Small intestine (tissue), 7 donors: ENCODE measurements around the gene TBC1D14. TPM values are rescaled to one million over a fixed set of nuclear protein-coding genes. Genes with fewer than 3 reads are reported as not detected.

Experiments used
- DNase-seq, 2 donors: peaks; one replicate each; pipeline versions ENCODE4 v3.0.0 to v3.0.0-alpha.2; 2013
- FAIRE-seq: peaks from 2 replicates; lab custom pipeline; 2012; peaks lifted over from hg19 to GRCh38; lab: Jason Lieb, UNC
- H3K27ac ChIP-seq, 3 donors: one replicate each; pipeline ENCODE4 v1.5.1; 2013; ENCODE audit warnings: low read length in 2 of 3, mild to moderate bottlenecking in 2 of 3, control low read depth in 1 of 3, inconsistent platforms in 1 of 3, low read depth in 1 of 3, moderate library complexity in 1 of 3
- H3K27me3 ChIP-seq, 3 donors: one replicate each; pipeline ENCODE4 v1.6.1; 2013; ENCODE audit warnings: low read length in 3 of 3, inconsistent platforms in 1 of 3; ENCODE audit not compliant: control insufficient read depth in 3 of 3, insufficient read depth in 3 of 3
- H3K36me3 ChIP-seq, 3 donors: one replicate each; pipeline ENCODE4 v1.6.1; 2013; ENCODE audit warnings: low read length in 3 of 3, inconsistent platforms in 1 of 3, low read depth in 1 of 3, mild to moderate bottlenecking in 1 of 3, moderate library complexity in 1 of 3; ENCODE audit not compliant: control insufficient read depth in 3 of 3, insufficient read depth in 2 of 3
- H3K4me1 ChIP-seq, 3 donors: one replicate each; pipeline ENCODE4 v1.6.1; 2013; ENCODE audit warnings: low read length in 2 of 3, inconsistent platforms in 1 of 3, low read depth in 1 of 3, mild to moderate bottlenecking in 1 of 3, moderate library complexity in 1 of 3; ENCODE audit not compliant: control insufficient read depth in 3 of 3, insufficient read depth in 2 of 3
- H3K4me3 ChIP-seq, 3 donors: one replicate each; pipeline ENCODE4 v1.5.1; 2013; ENCODE audit warnings: low read length in 3 of 3, control low read depth in 1 of 3, inconsistent platforms in 1 of 3, low read depth in 1 of 3, mild to moderate bottlenecking in 1 of 3, moderate library complexity in 1 of 3
- H3K9me3 ChIP-seq, 2 donors: one replicate each; pipeline ENCODE4 v1.6.1; 2013; ENCODE audit warnings: low read depth in 1 of 2, low read length in 1 of 2; ENCODE audit not compliant: control insufficient read depth in 2 of 2, insufficient read depth in 1 of 2
- WGBS, 3 donors: extraction: QIAGEN DNeasy Blood & Tissue Kit; methylation state at CpG; one replicate each; pipeline ENCODE4 v1.1.7; 2013; 5-methylcytosine and 5-hydroxymethylcytosine counted together
- polyA plus RNA-seq, 4 donors: library from polyadenylated mRNA; stranded (reverse) in 3 of 4; unstranded in 1 of 4; fragments of 200-250 nt in 3 of 4; fragments of 120-200 nt in 1 of 4; gene quantifications; one replicate each; pipeline versions ENCODE4 v1.2.1 to v1.2.3, GENCODE V29; 2013
- donor health status: healthy with polysubstance abuse.
- donor health status: control.
- donor health status: control.
- donor health status: Bipolar disorder and iron deficiency.
- donor health status: healthy.

Gene TBC1D14
- polyA plus RNA-seq, 4 donors: 16.8 to 57.8 (median 25.2) TPM

- Histone ChIP-seq H3K4me3 (no peak overlapping the region), H3K27me3 (no peaks in the 10 kb centered on the region), H3K27ac (no peak overlapping the region), H3K9me3 (no peaks in the 10 kb centered on the region), H3K4me1 (no peaks in the 10 kb centered on the region), H3K36me3 (peaks cover 5 to 83% (median 20%) of the 10 kb centered on the region in 3 donors)
- FAIRE-seq: no peak
- DNase-seq: no peak
- WGBS, 3 donors: 85 to 92% (median 89%) methylated on average over 13 of the region's 13 CpGs
These were observed 112.5 kb downstream of the TBC1D14 start for GRCh38 chr4:7021930-7022664.

- Histone ChIP-seq H3K4me3 (no peak overlapping the region), H3K36me3 (peaks cover 7 to 76% (median 20%) of the 10 kb centered on the region in 3 donors), H3K4me1 (no peaks in the 10 kb centered on the region), H3K9me3 (no peaks in the 10 kb centered on the region), H3K27ac (no peak overlapping the region), H3K27me3 (no peaks in the 10 kb centered on the region)
- 70 to 88% (median 88%) methylated on average over 16 of the region's 16 CpGs for WGBS, 3 donors
- DNase-seq: no peak
- FAIRE-seq: no peak
These were observed 113.9 kb downstream of the TBC1D14 start for GRCh38 chr4:7023486-7023885.

GRCh38 chr4:7023901-7024300 lies 114.3 kb downstream of the TBC1D14 start:
- Histone ChIP-seq H3K27me3 (no peaks in the 10 kb centered on the region), H3K4me3 (no peak overlapping the region), H3K27ac (no peak overlapping the region), H3K4me1 (no peaks in the 10 kb centered on the region), H3K9me3 (no peaks in the 10 kb centered on the region), H3K36me3 (peaks cover 7 to 78% (median 20%) of the 10 kb centered on the region in 3 donors)
- 93 to 95% (median 94%) methylated on average over 12 of the region's 12 CpGs for WGBS, 3 donors
- DNase-seq (no peak), FAIRE-seq (no peak)

GRCh38 chr4:7024336-7024890 lies 114.8 kb downstream of the TBC1D14 start:
- no peak overlapping the region for H3K27ac ChIP-seq
- H3K4me1 ChIP-seq: no peaks in the 10 kb centered on the region
- H3K36me3 ChIP-seq: peaks cover 4 to 79% (median 20%) of the 10 kb centered on the region in 3 donors
- no peak for DNase-seq
- H3K4me3 ChIP-seq: no peak overlapping the region
- WGBS, 3 donors: 91 to 94% (median 94%) methylated on average over 19 of the region's 19 CpGs
- no peaks in the 10 kb centered on the region for H3K27me3 ChIP-seq
- no peak for FAIRE-seq
- no peaks in the 10 kb centered on the region for H3K9me3 ChIP-seq

GRCh38 chr4:7025040-7025602 lies 115.5 kb downstream of the TBC1D14 start:
- peaks cover 4 to 84% (median 20%) of the 10 kb centered on the region in 3 donors for H3K36me3 ChIP-seq
- WGBS, 3 donors: 92 to 93% (median 92%) methylated on average over 28 of the region's 28 CpGs
- H3K27ac ChIP-seq: no peak overlapping the region
- no peaks in the 10 kb centered on the region for H3K9me3 ChIP-seq
- no peak overlapping the region for H3K4me3 ChIP-seq
- no peaks in the 10 kb centered on the region for H3K27me3 ChIP-seq
- no peak for DNase-seq
- H3K4me1 ChIP-seq: no peaks in the 10 kb centered on the region
- FAIRE-seq: no peak

- Histone ChIP-seq H3K27me3 (no peaks in the 10 kb centered on the region), H3K36me3 (peaks cover 4 to 87% (median 26%) of the 10 kb centered on the region in 3 donors), H3K27ac (no peak overlapping the region), H3K4me1 (no peaks in the 10 kb centered on the region), H3K9me3 (no peaks in the 10 kb centered on the region), H3K4me3 (no peak overlapping the region)
- no peak for FAIRE-seq
- 91 to 95% (median 94%) methylated on average over 9 of the region's 9 CpGs for WGBS, 3 donors
- no peak for DNase-seq
These were observed 116.5 kb downstream of the TBC1D14 start for GRCh38 chr4:7026107-7026506.

- Histone ChIP-seq H3K4me1 (no peaks in the 10 kb centered on the region), H3K27me3 (no peaks in the 10 kb centered on the region), H3K36me3 (peaks cover 7 to 88% (median 26%) of the 10 kb centered on the region in 3 donors), H3K27ac (no peak overlapping the region), H3K4me3 (no peak overlapping the region), H3K9me3 (no peaks in the 10 kb centered on the region)
- WGBS, 3 donors: 93 to 96% (median 93%) methylated on average over 7 of the region's 7 CpGs
- no peak for DNase-seq
- no peak for FAIRE-seq
These were observed 117.7 kb downstream of the TBC1D14 start for GRCh38 chr4:7027284-7027683.

- H3K4me3 ChIP-seq: no peak overlapping the region
- DNase-seq (no peak), FAIRE-seq (no peak)
- no peaks in the 10 kb centered on the region for H3K4me1 ChIP-seq
- peaks cover 7 to 88% (median 27%) of the 10 kb centered on the region in 3 donors for H3K36me3 ChIP-seq
- H3K9me3 ChIP-seq: no peaks in the 10 kb centered on the region
- no peaks in the 10 kb centered on the region for H3K27me3 ChIP-seq
- H3K27ac ChIP-seq: no peak overlapping the region
- WGBS, 3 donors: 84 to 88% (median 87%) methylated on average over 5 of the region's 5 CpGs
These were observed 118.3 kb downstream of the TBC1D14 start for GRCh38 chr4:7027913-7028312.
